ENCODE measurements around the gene DOHH.
A peak's percentile ranks its signal among the peaks of the same experiment; 100 is the strongest.

The DOHH gene, protein sequence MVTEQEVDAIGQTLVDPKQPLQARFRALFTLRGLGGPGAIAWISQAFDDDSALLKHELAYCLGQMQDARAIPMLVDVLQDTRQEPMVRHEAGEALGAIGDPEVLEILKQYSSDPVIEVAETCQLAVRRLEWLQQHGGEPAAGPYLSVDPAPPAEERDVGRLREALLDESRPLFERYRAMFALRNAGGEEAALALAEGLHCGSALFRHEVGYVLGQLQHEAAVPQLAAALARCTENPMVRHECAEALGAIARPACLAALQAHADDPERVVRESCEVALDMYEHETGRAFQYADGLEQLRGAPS

GRCh38 chr19:3500429-3501101, at the start of gene DOHH:
Gene DOHH, minus strand, starts transcription at chr19:3500674. Its CDS starts 3,860 bp downstream, at chr19:3496814.
- DNase-seq: peak; percentile 97

- DNase-seq: no peak
Measured at GRCh38 chr19:3549816-3550215, 49.3 kb upstream of the DOHH start.

GRCh38 chr19:3548606-3549005, 48.1 kb upstream of the DOHH start:
- DNase-seq: no peak

DNA sequence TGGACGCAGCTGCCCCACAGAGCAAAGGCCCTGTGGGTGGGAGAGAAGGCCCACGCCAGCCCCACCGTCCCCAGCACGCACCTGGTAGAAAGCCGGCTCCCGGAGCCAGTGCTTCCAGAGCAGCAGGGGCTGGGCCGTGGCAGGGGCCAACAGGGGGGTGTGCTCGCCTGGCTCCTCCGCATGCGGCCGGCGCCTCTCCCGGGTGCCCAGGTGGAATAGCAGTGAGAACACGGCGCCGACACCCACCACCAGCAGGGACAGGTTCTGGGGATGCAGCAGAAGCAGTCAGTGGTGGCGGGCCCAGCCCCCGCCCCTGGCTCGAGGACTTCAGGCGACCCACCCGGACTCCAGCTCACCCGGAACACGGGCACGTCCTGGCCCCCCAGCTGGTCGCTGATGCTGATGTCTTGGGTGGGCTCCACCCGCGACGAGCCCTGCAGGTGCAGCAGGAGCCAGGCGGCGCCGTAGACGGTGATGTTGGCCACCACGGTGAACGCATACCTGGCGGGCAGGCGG, 47.4 kb upstream of the DOHH start:
- DNase-seq: no peak

- DNase-seq: no peak
Measured at GRCh38 chr19:3547301-3547731, 46.8 kb upstream of the DOHH start.

GRCh38 chr19:3546119-3546518, 45.6 kb upstream of the DOHH start:
- no peak for DNase-seq

- no peak for DNase-seq
Measured at GRCh38 chr19:3545669-3546034, 45.2 kb upstream of the DOHH start.

- no peak for DNase-seq
Measured at GRCh38 chr19:3544742-3545668, 44.5 kb upstream of the DOHH start.

GRCh38 chr19:3544058-3544376, 43.5 kb upstream of the DOHH start:
- no peak for DNase-seq

GRCh38 chr19:3543150-3544057, 42.9 kb upstream of the DOHH start:
- DNase-seq: no peak

- no peak for DNase-seq
Measured at GRCh38 chr19:3539756-3540118, 39.3 kb upstream of the DOHH start.

- no peak for DNase-seq
Measured at GRCh38 chr19:3538965-3539755, 38.7 kb upstream of the DOHH start, which contains the start of gene TEKTIP1. Gene TEKTIP1, plus strand, starts transcription at chr19:3539174. Its CDS starts 4 bp downstream, at chr19:3539178.

- DNase-seq: no peak
Measured at GRCh38 chr19:3538258-3538929, 37.9 kb upstream of the DOHH start.

DNA sequence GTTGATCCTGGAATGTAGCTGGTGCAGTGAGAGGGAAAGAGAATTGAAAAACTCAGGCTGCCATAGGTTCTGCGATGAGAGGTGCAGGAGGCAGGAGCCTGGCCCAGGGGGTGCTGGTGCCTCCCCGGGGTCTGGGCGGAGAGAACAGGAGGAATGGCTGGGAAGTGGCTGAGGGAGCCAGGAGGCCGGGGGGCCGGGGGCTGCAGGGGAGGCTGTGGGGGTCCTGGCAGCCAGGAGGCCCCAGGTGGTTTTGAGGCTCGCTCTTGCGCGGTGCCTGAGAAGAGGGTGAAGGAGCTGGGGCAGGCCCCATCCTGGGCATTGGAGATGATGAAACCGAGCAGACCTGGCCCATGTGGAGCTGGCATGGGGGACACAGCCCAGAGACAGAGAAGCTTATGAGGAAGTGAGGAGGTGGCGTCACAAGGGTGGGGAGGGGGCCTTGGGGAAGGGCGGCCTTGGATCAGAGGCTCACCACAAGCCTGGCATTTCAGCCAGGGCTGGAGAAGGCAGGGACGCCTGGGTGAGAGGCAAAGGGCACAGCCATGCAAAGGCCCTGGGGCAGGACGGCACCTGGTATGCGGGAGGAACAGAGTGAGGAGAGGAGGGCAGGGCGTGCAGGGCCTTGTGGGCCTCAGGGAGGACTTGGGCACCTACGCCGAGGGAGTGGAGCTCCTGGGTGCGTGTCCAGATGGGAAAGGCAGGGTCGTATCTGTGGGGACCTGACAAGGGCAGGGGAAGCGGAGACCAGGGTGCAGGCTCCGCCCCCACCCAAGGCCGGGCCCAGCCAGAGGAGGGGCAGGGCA, 37.2 kb upstream of the DOHH start:
- no peak for DNase-seq

DNA sequence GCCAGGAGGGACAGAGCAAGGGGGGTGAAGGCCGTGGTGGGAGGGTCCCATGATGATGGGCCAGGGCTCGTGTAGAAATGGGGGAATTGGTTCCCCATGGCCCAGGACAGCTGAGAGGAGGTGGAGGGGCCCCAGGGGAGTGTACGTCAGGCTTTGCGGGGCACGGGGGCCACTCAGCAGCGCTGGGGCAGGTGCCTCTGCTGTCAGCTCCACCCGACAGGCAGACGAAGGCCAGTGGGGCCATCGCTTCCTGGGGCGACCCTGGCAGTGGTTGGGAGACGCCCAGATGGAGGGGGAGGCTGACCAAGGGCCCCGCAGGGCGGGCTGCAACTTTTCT, 36.6 kb upstream of the DOHH start:
- DNase-seq: no peak

DNA sequence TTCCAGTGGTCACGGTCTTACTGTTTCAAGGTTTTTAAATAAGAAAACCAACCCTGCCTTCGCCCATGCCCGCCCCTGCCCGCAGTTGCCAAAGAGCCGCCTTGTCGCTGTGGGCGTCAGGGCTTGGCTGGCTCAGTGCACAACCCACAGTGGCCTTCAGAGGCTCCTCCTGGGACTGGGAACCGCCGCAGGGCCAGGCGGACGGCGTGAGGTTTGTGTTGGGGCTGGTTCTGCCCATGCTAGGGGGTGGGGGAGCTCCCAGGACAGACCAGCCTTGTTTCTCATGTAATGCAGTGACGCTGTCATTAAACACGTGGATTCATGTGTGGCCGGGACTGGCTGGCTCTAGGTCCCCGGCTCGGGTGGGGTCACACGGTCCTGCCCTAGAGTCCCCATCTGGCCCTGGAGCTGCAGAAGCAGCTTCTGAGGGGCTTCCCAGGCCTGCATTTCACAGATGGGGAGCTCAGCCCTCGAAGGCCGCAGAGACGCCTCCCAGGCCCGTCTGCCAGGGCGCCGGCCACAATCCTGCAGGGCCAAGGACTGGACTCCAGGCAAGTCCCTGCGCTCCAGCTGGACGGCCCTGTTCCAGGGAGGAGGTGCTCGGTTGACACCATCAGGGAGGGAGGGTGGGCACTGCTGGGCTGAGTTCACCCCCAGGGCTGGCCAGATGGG, 36.1 kb upstream of the DOHH start:
- DNase-seq: no peak

- no peak for DNase-seq
Measured at GRCh38 chr19:3535981-3536380, 35.5 kb upstream of the DOHH start.

DNA sequence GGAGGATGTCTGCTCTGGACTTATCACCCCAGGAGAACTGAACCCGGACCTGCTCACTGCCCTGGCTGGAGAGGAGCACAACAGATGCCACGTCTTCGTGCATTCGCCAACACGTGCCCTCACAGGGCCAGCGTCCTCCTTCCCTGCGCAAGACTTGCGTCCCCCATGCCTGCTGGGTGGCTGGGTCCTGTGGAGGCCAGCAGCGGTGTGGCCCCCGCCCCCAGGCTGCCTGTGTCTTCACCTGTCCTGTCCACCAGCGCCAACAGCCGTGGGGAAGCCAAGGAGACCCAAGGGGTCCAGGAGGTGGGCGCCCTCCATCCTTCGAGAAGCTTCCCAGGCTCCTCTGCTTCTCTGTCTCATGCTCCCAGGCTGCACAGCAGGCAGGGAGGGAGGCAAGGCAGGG, 35.1 kb upstream of the DOHH start:
- DNase-seq: no peak

GRCh38 chr19:3535235-3535535, 34.7 kb upstream of the DOHH start:
- DNase-seq: no peak

All from SHP77 treated with DMSO at 0.1 percent for 48 hours (cell line).